Measurements from ENCODE around the gene RAPSN. TPM values are rescaled to one million over a fixed set of nuclear protein-coding genes. Genes with fewer than 3 reads are reported as not detected.

RAPSN gene
- total RNA-seq: 3.7 TPM
- long read RNA-seq, transcript RAPSN-201 (8 exons, 1,671 nt): major isoform, 8 of 12 reads
- long read RNA-seq, partial matches to known transcripts: 1 of 12 reads
- long read RNA-seq, other reads (novel, unspliced or antisense): 3 of 12 reads

DNA sequence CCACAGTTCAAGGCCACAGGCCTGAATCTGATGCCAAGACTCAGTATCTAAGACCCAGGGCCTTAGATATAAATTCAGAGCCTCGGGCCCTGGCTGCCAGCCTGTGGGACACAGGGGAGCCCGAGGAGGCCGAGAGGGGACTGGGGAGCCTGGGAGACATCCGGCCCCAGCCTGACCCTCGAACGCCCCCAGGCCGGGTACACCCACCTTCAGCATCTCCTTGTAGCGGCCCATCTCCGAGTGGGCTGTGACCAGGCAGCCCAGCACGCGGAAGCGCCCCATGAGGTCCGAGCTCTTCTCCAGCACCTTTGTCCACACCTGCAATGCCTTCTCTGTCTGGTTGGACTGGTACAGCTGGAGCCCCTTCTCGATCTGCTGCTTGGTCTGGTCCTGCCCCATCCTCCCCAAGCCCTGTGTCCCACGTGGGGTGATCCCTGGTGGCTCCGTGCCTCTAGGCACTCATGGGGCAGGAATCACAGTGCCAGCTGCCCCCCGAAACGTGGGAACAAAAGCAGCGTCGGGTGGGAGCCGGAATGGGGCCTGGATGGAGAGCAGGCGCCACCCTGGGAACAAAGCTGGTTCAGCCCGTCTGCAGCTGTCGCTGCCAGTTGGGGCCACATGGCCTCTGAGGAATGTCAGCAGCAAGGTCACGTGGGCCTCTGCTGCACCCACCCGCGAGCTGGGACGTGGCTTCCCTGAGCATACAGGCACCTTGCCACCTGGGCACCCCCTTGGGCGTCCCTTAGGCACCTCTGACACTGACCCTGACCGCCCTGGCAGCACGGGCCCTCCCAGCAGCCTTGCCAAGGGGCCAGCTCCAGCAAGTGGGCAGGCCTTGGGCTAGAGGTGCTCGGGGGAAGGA is at the start of gene RAPSN:
RAPSN (minus strand) TSS at position 571 of the 862 bp plus-strand sequence; CDS start at position 399, 172 bp downstream.
- intact Hi-C loops (cut with DNase I): no loop called here
- no peak for DNase-seq (ENCODE audit: low spot score)

DNA sequence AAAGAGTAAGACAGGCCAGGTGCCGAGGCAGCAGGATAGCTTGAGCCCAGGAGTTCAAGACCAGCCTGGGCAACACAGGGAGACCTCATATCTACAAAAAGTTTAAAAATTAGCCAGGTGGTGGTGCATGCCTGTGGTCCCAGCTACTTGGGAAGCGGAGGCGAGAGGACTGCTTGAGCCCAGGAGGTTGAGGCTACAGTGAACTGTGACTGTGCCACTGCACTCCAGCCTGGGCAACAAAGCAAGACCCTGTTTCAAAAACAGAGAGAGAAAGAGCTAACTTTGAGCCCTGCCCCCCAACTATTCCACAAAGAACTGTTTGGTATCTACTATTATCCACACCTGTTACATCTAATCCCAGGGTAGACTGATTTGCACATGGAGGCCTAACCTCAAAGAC is 49.2 kb upstream of the RAPSN start:
- no peak for DNase-seq (ENCODE audit: low spot score)
- intact Hi-C loops (cut with DNase I): loop anchor here (10.0 kb wide), 1 partner anchor 107 kb away; no protein-coding TSS in a partner anchor

DNA sequence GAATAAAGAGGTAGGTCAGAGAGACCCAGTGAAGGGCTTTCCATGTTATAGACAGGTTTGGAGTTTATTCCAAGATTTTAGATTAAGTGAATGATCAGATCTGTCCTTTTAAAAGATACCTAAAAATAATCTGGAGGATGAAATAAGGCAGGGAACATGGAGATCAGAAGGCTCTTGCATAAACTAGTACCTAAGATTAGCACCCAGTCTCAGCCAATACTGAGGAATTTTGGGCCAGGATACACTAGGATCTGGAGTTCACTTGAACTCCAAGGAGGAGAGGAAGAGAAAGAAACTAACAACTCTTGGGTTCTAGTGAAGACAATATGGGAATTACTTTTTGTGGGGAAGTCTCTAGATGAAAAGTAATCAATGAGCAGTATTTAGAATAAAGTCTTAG is 47.9 kb upstream of the RAPSN start:
- DNase-seq (ENCODE audit: low spot score): no peak
- intact Hi-C loops (cut with DNase I): loop anchor here (10.0 kb wide), 1 partner anchor 108 kb away; no protein-coding TSS in a partner anchor

DNA sequence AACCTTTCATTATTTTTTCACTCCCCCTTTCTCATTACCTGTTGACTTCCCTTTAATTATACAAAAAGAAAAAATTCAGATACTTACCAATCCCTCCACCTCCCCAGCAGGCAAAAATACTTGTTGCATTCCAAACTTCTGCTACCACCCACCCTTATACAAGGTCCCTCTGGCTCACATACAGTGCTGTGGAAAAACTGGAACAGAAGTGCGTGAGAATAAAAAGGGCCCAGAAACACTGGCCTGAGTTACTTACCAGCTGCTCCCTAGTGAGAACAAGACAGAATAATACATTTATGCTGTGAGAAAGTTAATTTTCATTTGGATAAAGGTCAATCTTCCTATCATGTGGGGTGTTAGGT is 46.9 kb upstream of the RAPSN start:
- intact Hi-C loops (cut with DNase I): loop anchor here (10.0 kb wide), 1 partner anchor 109 kb away; no protein-coding TSS in a partner anchor
- no peak for DNase-seq (ENCODE audit: low spot score)

DNA sequence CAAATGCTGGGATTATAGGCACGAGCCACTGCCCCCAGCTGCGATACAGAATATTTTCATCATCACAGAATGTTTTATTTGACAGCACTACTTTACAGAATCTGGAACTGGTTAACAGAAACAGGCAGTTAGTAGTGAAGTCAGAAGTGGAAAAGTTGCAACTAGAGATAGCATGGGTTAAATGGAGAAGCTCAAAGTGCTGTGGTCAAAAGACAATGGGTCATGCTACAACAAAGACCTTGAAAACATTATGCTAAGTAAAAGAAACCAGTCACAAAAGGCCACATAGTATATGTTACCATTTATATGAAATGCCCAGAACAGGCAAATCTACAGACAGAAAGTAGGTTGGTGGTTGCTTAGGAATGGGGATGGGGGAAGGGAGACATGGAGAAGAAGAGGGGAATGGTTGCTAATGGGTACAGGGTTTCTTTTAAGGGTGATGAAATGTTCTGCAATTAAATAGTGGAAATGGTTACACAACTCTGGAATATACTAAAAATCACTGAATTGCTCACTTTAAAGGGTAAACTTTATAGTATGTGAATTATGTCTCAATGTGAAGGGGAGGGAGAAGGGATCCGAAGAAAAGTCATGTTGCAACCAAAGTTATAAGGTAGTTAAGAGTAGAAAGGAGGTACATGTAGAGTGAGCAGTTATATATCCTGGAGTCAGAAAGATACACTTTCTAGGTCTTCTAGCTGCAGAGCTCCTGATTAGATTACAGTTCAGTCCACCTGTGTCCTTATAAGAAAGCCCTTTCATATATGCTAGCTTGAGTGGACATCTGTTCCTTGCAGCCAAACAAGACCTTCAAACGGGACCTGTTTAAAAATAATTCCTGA is 46.3 kb upstream of the RAPSN start:
- DNase-seq (ENCODE audit: low spot score): no peak
- intact Hi-C loops (cut with DNase I): loop anchor here (10.0 kb wide), 1 partner anchor 110 kb away; no protein-coding TSS in a partner anchor

DNA sequence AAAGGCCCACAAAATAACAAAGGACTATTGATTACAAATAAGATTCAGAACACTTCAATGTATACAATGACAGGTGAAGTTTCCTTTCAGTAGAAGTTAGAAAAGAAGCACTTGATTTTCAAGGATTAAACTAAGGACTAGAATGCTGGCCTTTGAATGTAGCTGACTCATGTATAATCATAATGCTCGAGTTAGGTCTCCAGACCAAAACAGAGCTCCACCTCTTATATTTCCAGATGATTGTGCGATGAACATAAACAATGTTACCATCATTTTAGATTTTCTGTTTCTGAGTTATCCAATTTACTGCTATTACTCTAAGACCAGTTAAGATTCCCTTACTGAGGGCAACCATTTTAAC is 40.4 kb upstream of the RAPSN start:
- DNase-seq (ENCODE audit: low spot score): no peak
- intact Hi-C loops (cut with DNase I): no loop called here

DNA sequence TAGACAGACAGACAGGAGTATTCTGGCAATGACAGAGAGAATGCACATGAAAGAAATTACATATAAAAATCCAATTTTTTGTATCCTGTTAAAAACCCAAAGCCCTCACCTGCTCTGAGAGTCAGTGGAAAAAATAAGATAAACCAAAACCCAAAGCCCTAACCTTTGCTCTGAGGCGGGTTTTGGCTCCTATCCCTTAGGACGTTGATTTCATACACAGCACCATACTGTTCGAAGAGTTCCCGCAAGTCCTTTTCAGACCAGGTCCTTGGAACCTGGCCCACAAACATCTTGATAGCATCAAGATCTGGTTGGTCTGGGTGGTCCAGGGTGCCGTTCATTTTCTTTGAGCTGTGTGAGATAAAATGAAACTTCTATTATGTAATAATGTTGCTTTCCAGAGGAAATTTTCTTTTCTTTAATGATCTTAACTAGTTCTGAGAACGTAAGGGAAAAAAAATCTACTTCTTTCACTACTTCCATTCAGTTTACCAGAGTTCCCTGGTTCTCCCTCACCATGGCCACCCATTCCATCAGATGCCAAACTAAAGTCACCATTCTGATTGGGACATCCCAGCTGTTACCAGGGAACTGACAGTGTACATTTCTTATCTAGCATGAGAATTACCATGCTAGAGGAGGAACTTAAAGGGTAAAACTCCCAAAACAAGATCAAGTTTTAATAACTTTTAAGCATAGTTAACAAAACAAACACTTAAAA is 39.9 kb upstream of the RAPSN start:
- DNase-seq (ENCODE audit: low spot score): no peak
- intact Hi-C loops (cut with DNase I): no loop called here

DNA sequence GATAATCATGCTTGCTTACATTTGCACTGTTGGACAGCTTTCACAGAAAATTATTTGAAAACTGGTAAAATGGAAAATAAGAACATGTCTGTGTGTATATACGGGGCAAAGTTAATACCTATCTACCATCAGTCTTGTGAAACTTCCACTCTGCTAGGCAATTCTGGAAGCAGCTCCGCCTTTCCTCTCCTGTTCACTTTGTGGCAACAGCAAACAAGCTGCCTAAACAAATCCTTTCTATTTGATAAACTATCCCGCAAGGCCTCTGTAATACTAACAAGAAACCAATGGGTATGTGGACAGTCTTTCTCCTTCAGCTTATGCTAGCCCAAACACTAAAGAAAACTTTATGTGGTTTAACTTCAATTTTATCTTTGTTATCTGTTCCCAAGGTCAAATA is 39.2 kb upstream of the RAPSN start:
- no peak for DNase-seq (ENCODE audit: low spot score)
- intact Hi-C loops (cut with DNase I): no loop called here

DNA sequence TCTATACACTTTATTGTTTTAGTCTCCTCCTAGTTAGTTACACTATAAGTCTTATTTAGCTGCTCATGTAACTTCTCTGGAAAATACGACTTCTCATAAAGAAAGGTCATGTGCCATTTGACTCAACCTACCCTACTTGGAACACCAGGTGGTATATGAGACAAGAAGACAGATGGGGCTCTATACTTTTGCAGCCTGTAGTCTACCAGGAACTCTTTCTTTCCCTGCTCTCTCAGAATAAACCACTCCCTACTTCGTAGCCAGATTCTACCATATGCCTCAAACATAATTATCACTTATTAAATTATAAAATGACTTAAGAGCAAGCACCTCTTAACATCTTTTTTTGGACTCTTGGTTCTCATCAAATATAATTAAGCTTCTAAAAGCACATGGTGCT is 38.5 kb upstream of the RAPSN start:
- intact Hi-C loops (cut with DNase I): no loop called here
- no peak for DNase-seq (ENCODE audit: low spot score)

DNA sequence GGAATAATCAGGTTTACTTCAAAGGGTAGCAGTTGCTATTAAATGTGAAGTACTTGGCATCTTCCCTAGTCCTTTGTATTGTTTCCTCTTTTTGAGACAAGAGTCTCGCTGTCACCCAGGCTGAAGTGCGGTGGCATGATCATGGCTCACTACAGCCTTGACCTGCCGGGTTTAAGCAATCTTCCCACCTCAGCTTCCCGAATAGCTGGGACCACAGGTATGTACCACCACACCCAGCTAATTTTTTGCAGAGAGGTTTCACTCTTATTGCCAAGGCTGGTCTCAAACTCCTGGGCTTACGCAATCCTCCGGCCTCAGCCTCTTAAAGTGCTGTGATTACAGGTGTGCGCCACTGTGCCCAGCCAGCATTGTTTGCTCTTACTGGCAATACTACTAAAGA is 36.2 kb upstream of the RAPSN start:
- intact Hi-C loops (cut with DNase I): no loop called here

DNA sequence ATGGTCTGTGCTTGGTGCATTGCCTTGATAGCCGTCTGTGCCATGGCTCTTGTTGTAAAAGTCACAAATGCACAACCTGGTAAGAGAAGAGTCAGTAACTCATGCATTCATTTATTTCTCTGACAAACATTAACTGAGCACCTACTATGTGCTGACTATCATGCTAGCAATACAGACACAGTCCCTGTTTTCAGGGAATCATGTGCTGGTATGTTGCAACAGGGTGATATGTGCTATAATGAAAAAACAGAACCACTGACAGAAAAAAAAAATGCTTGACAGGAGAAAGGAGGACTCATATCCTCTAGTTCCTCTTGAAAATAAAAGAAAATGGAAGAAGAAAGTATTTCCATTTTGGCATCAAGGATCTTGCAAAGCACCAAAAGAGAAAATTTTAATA is 34.5 kb upstream of the RAPSN start:
- no peak for DNase-seq (ENCODE audit: low spot score)
- intact Hi-C loops (cut with DNase I): no loop called here

More for the DNA sequence above, 36.2 kb upstream of the RAPSN start:
- no peak for DNase-seq (ENCODE audit: low spot score)

DNA sequence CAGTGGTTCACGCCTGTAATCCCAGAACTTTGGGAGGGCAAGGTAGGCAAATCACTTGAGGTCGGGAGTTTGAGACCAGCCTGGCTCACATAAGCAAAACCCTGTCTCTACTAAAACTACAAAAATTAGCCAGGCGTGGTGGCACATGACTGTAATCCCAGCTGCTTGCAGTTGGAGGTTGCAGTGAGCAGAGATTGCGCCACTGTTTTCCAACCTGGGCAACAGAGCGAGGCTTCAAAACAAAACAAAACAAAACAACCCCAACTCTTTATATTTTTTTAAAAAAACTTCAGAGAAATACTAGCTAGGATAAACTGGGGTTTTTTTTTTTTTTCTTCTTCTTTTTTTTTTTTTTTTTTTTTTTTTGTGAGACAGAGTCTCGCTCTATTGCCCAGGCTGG is 31.8 kb upstream of the RAPSN start:
- intact Hi-C loops (cut with DNase I): no loop called here
- no peak for DNase-seq (ENCODE audit: low spot score)

DNA sequence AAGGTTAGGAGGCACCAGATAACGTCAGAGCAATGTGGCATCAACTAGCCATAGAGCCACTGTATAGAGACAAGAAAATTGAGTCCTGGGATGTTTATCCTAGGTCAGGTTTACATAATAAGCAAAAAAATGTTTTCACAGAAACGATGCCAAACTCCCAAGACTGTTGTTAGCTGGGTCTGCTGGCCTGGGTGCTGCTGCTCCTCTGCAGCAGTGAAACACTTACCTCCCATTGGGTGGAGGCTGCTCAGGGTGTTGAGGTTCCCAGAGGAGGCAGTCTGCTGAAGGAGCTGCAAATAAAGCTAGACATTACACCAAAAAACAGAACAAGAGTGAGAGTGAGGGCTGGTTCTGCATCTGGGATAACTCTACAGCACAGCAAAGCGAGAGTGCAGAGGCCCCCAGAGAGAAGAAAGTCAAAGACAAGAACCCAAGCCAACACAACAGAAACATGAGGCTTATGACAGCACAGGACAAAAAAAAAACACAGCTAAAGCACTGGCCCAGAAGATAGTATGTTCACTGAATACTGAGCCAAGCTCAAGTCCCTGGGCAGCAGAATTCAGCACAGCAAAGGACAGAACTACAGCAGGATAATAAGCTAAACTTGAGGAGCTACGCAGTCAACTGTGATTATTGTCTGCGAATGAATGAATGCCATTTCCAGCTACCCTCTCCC is 29.9 kb upstream of the RAPSN start:
- intact Hi-C loops (cut with DNase I): no loop called here
- no peak for DNase-seq (ENCODE audit: low spot score)

DNA sequence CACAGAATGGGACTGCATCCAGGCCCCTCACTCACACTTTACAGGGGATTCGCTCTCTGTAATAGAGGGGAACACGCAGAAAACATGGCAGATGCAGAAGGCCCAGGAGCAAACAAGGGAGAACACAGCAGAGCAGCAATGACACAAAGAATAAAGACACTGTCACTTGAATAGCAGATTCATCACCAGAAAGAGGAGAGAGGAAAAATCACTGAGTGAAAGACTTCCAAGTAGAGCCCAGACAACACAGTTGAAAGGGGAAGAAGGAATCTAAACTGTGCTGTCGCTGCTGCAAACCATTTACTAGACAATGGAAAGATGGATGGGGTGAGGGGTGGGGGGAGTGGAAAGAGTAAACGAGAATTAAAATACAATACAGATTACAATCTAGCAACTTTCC is 28.8 kb upstream of the RAPSN start:
- no peak for DNase-seq (ENCODE audit: low spot score)
- intact Hi-C loops (cut with DNase I): no loop called here

DNA sequence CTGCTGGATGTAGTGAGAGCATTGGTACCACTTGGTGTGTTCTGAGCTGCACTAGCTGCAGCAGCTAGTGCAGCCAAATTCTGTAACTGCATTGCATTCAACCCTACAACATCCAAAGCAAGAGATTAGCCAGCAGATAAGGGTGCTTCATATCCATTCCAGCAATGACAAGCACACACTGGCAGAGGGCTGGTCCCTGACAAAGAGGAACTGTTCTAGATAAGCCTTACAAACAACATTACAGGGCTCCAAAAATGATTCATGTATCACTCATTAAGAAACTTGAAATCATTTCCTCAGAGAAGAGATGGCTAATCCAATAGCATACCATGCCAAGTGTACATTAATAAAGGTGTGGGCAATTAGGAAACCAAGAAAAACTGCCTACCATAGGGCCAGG is 28.4 kb upstream of the RAPSN start:
- intact Hi-C loops (cut with DNase I): no loop called here
- no peak for DNase-seq (ENCODE audit: low spot score)

DNA sequence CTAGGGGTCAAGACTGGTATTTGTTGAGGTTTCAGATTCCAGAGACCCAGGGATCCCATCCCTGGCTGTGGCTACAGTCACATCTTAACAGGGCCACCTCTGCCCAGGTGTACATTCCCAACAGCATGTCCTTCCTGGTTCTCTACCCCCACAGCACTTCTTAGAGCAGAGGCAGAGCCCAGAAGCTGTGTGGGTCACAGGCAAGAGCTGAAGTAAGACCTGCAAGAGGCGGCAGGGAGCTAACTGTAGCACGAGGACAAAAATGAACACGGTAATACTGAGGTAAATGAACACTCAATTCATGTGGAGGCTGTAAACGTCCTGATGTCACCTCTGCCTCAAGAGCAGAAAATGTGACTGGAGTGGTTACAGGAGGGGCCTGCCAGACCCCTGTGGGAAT is 21.7 kb upstream of the RAPSN start:
- DNase-seq (ENCODE audit: low spot score): no peak
- intact Hi-C loops (cut with DNase I): no loop called here

DNA sequence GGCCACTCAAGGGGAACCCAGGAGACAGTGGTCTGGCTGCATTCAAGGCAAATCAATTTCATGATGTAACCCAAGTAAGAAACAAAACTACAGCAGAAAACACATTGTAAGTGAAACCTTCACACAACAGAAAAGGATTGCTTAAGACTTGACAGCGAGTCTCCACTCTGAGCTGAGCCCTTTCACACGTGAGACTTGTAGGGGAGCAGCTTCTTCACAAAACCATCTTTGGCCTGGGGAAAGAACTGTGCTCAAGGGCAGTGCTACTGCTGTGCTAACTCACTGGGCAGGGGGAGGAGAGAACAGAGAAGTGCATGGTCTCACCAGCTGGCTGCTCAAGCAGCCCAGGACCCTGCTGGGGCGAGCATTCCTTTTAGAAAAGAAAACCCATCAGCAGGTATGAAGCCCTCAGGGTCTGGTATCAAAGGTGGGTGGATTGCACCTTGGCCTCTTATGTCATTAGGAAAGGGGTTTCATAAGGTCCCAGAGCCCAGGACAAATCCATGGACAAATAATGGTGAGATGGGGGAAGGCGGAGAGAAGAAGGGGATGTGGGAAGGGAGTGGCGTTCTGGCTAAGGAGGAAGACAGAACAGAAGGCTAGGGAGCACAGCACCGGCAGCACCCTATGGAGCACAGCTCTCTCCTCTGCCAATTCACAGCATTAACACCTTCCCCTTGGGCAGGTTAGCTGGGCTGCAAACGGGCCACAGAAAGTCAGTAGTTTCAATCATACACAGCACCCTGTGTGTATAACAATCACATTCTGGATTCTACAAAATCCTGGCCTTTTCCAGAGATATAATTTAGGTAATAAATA is 20.6 kb upstream of the RAPSN start:
- no peak for DNase-seq (ENCODE audit: low spot score)
- intact Hi-C loops (cut with DNase I): loop anchor here (5.0 kb wide), 1 partner anchor 83 kb away; the partner anchor contains the start of gene CELF1

DNA sequence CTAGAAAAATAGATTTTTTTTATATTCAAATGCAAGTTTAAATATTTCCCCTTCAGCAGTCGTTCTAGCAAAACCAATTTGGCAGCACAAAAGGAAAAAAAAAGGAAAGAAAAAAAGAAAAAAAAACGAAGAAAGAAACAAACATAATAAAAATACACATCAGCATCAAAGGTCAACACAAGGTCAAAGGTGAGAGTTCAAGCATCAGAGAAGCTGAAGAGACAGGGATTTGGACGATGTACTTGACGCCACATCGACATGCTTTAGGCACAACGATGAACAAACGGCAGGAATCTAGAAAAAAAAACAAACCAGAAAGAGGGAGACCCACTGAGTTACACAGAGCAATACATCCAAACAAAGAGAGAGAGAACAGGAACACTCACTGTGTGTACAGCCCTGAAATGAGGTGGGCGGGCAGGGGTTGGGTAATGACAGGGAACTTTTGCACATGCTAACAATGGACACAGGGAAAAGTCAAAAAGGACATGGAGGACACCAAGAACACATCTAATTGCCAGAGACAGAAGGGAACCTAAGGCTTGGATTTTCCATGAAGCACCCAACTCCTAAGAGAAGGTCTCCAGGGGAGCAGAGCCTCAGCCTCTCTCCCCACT is 19.8 kb upstream of the RAPSN start:
- DNase-seq (ENCODE audit: low spot score): no peak
- intact Hi-C loops (cut with DNase I): loop anchor here (5.0 kb wide), 1 partner anchor 84 kb away; the partner anchor contains the start of gene CELF1
